Measurements from ENCODE around the gene ZC3HAV1L. TPM values are rescaled to one million over a fixed set of nuclear protein-coding genes. Genes with fewer than 3 reads are reported as not detected.

ZC3HAV1L gene
- total RNA-seq, 1 experiment from 2014 or later, result 27.3 TPM

GRCh38 chr7:139034855-139035585, 822 bp downstream of the ZC3HAV1L start:
- H3K4me1 ChIP-seq (ENCODE audit: control insufficient read depth, insufficient read depth, low read length), result peaks cover 15% of the 10 kb centered on the region
- intact Hi-C loops (cut with micrococcal nuclease; ENCODE audit: unreplicated experiment) (no loop called here), in situ Hi-C loops (cut with HindIII; ENCODE audit: low pct_unique_long_range_greater_than_20kb, low sequenced_read_pairs) (no loop called here)
- DNase-seq (ENCODE audit: low read depth, low spot score) (no peak), ATAC-seq (peak; percentile 58)
- no peaks in the 10 kb centered on the region for H3K9me3 ChIP-seq (ENCODE audit: control insufficient read depth, insufficient read depth, low read depth, low read length)
- peak overlapping the region; percentile 76 to 78 for H3K4me3 ChIP-seq (ENCODE audit: low read depth in 2 of 2, low read length in 2 of 2)
- H3K27ac ChIP-seq (ENCODE audit: low read length), result peak overlapping the region; percentile 92
- peaks cover 6% of the 10 kb centered on the region for H3K36me3 ChIP-seq (ENCODE audit: control insufficient read depth, insufficient read depth, low read length)
- TF ChIP-seq TCF7L2 (IDR thresholded peaks at IDR 0.05; ENCODE audit: low read depth, low read length), result no peak
- no peak for TF ChIP-seq POLR2AphosphoS5 (IDR thresholded peaks at IDR 0.05; ENCODE audit: low read depth, low read length)
- CTCF ChIA-PET, result interaction anchor here (0.6 kb wide), 1 partner anchor 62 kb away, joined by 10 read pairs; no protein-coding TSS in a partner anchor
- no peaks in the 10 kb centered on the region for H3K27me3 ChIP-seq (ENCODE audit: control insufficient read depth, insufficient read depth, low read length)
- BruUV-seq (replicated peaks), result no TSS peak
- POLR2A ChIA-PET, result interaction anchor here (0.6 to 1.1 kb wide), 2 partner anchors 11 to 18 kb away, joined by 5 to 11 read pairs; no protein-coding TSS in a partner anchor

- Histone ChIP-seq H3K4me3 (ENCODE audit: low read depth in 2 of 2, low read length in 2 of 2) (peak overlapping the region; percentile 76 to 78), H3K4me1 (ENCODE audit: control insufficient read depth, insufficient read depth, low read length) (peaks cover 15% of the 10 kb centered on the region), H3K9me3 (ENCODE audit: control insufficient read depth, insufficient read depth, low read depth, low read length) (no peaks in the 10 kb centered on the region), H3K27ac (ENCODE audit: low read length) (peak overlapping the region; percentile 92), H3K36me3 (ENCODE audit: control insufficient read depth, insufficient read depth, low read length) (peaks cover 8% of the 10 kb centered on the region), H3K27me3 (ENCODE audit: control insufficient read depth, insufficient read depth, low read length) (no peaks in the 10 kb centered on the region)
- TF ChIP-seq SIN3A (IDR thresholded peaks at IDR 0.05; ENCODE audit: borderline replicate concordance, insufficient read depth, low read depth, low read length), result no peak
- TF ChIP-seq CTCF (IDR thresholded peaks at IDR 0.05), result no peak
- no peak for TF ChIP-seq REST (IDR thresholded peaks at IDR 0.05; ENCODE audit: insufficient read depth in 1 of 2, low read depth in 2 of 2, low read length in 1 of 2)
- in situ Hi-C loops (cut with HindIII; ENCODE audit: low pct_unique_long_range_greater_than_20kb, low sequenced_read_pairs), result no loop called here
- DNase-seq (ENCODE audit: low read depth, low spot score) (no peak), ATAC-seq (no peak)
- intact Hi-C loops (cut with micrococcal nuclease; ENCODE audit: unreplicated experiment), result no loop called here
- no TSS peak for BruUV-seq (replicated peaks)
- CTCF ChIA-PET, result interaction anchor here (0.6 kb wide), 1 partner anchor 61 kb away, joined by 10 read pairs; no protein-coding TSS in a partner anchor
- POLR2A ChIA-PET, result interaction anchor here (1.1 kb wide), 1 partner anchor 17 kb away, joined by 11 read pairs; no protein-coding TSS in a partner anchor
These were observed 1.5 kb downstream of the ZC3HAV1L start for GRCh38 chr7:139034336-139034735.
